HepG2 (cell line): ENCODE results near the gene CYP2S1. TPM values are rescaled to one million over a fixed set of nuclear protein-coding genes. Genes with fewer than 3 reads are reported as not detected.
A peak's percentile ranks its signal among the peaks of the same experiment; 100 is the strongest.

Source experiments
- ADNP ChIP-seq: sonication (generic); formaldehyde crosslinking; IDR thresholded peaks from 2 replicates; pipeline ENCODE4 v1.4.0; 2020; ENCODE audit warnings: missing genetic modification reagents
- ATF3 ChIP-seq: sonication (generic); formaldehyde crosslinking; IDR thresholded peaks from 2 replicates; pipeline ENCODE4 v1.4.0; 2020; ENCODE audit warnings: missing genetic modification reagents
- CCAR2 ChIP-seq: fragments of 200-400 bp; formaldehyde crosslinking; optimal IDR thresholded peaks from 2 replicates; pipeline ENCODE3; 2018; ENCODE audit warnings: low read depth, mild to moderate bottlenecking, low read length, moderate library complexity
- CREM ChIP-seq, 2 experiments: sonication (generic) in 1 of 2; formaldehyde crosslinking in 1 of 2; IDR thresholded peaks; 2 replicates each; pipeline versions ENCODE4 v1.4.0 to v1.6.1; 2016 to 2020; ENCODE audit warnings: antibody characterized with exemption in 1 of 2, mild to moderate bottlenecking in 1 of 2, missing genetic modification reagents in 1 of 2
- ELF1 ChIP-seq: sonication (generic); formaldehyde crosslinking; IDR thresholded peaks from 2 replicates; pipeline ENCODE4 v1.4.0; 2020; ENCODE audit warnings: missing genetic modification reagents
- HIC2 ChIP-seq: sonication (generic); formaldehyde crosslinking; IDR thresholded peaks from 2 replicates; pipeline ENCODE4 v1.9.0; 2022; ENCODE audit warnings: low read depth, missing genetic modification reagents
- JUND ChIP-seq: sonication (generic); formaldehyde crosslinking; IDR thresholded peaks from 2 replicates; pipeline ENCODE4 v1.8.0; 2022; ENCODE audit warnings: mild to moderate bottlenecking, missing genetic modification reagents
- KLF11 ChIP-seq: IDR thresholded peaks from 2 replicates; pipeline ENCODE4 v1.6.1; 2016; ENCODE audit warnings: missing compliant biosample characterization
- PPARG ChIP-seq: conservative IDR thresholded peaks from 2 replicates; pipeline ENCODE4 v1.6.1; 2016; ENCODE audit warnings: missing biosample characterization, missing genetic modification reagents
- SALL1 ChIP-seq: sonication (generic); formaldehyde crosslinking; IDR thresholded peaks from 2 replicates; pipeline ENCODE4 v1.8.0; 2022; ENCODE audit warnings: mild to moderate bottlenecking, missing genetic modification reagents
- ZNF609 ChIP-seq: sonication (generic); formaldehyde crosslinking; IDR thresholded peaks from 2 replicates; pipeline ENCODE4 v1.4.0; 2020; ENCODE audit warnings: mild to moderate bottlenecking, missing genetic modification reagents, borderline replicate concordance
- polyA plus RNA-seq, 8 experiments: library from polyadenylated mRNA; depleted of rRNA in 3 of 8; stranded (reverse) in 7 of 8; unstranded in 1 of 8; fragments of >200 nt; fragmentation: Illumina TruSeq in 4 of 8; extraction: Trizol in 4 of 8; gene quantifications; 2 replicates each; pipeline versions ENCODE4 v1.2.1 to v1.2.3, GENCODE V29; 2011 to 2016; ENCODE audit warnings: low read depth in 4 of 8, missing spikeins in 1 of 8, mixed read lengths in 1 of 8; ENCODE audit not compliant: insufficient read depth in 1 of 8
- total RNA-seq, 5 experiments: library from RNA; depleted of rRNA; stranded (reverse); fragments of >200 nt; fragmentation: Illumina TruSeq; extraction: Trizol; gene quantifications; 2 replicates each; pipeline ENCODE4 v1.2.3, GENCODE V29; 2016; ENCODE audit warnings: low read depth in 1 of 5
- TF ChIP-seq, protein P1 (sequence below): sonication (generic); formaldehyde crosslinking; IDR thresholded peaks from 2 replicates; pipeline ENCODE4 v1.5.0; 2020; ENCODE audit warnings: mild to moderate bottlenecking, missing genetic modification reagents

The CYP2S1 gene
- total and polyA plus RNA-seq, 2 of the 13 experiments (the other 11 are each of a cell fraction or from before 2014, with no cell fraction given): 0.09 to 2.1 TPM

DNA sequence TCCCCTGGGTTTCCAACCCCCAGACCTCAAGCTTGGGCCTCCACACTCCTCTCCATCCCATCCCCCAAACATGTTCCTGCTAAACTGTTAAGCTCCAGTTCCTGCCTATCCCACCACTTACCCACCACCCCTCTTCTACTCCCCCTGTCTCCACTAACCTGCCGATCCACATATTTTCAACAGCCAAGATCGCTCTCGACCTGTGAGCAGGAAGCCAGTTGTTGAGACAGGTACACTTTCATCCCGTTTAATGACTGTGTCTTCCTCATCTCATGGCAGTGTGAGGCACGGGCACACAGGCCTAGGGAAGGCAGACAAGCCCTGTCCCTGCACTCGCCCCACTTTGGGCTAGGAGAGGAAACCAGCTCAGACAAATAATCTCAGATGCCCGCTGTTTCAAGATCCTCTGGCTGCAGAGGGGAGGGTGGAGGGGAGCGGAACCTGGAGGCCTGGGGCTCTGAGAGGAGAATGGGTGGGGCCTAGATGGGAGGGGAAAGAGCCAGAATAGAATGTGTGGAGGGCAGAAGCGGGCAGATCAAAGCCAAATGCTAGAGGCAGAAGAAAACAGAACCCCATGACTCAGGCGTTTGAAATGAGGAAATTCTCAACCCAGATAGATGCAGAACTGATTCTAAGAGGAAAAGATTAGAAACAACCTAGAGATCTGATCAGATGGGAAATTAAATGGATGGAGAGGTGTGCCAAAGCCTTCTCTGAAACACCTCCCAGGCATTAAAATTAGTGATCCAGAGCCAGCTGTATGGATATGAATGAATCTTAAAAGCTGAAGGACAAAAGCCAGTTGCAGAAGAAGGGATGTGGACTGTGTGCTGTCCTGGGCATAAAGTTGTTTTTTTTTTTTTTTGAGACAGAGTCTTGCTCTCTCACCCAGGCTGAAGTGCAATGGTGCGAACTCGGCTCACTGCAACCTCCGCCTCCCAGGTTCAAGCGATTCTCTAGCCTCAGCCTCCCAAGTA, 16.9 kb upstream of the CYP2S1 start (continued):
- no peak for TF ChIP-seq ZNF609 (CRISPR knock-in tag)
- peak; percentile 75; the same call in 1 of the 2 replicates for TF ChIP-seq JUND
- TF ChIP-seq, protein P1, sequence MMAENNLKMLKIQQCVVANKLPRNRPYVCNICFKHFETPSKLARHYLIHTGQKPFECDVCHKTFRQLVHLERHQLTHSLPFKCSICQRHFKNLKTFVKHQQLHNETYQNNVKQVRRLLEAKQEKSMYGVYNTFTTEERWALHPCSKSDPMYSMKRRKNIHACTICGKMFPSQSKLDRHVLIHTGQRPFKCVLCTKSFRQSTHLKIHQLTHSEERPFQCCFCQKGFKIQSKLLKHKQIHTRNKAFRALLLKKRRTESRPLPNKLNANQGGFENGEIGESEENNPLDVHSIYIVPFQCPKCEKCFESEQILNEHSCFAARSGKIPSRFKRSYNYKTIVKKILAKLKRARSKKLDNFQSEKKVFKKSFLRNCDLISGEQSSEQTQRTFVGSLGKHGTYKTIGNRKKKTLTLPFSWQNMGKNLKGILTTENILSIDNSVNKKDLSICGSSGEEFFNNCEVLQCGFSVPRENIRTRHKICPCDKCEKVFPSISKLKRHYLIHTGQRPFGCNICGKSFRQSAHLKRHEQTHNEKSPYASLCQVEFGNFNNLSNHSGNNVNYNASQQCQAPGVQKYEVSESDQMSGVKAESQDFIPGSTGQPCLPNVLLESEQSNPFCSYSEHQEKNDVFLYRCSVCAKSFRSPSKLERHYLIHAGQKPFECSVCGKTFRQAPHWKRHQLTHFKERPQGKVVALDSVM (CRISPR knock-in tag): peak; percentile 90
- TF ChIP-seq PPARG (CRISPR knock-in tag): 0 out of 2 replicates have a peak, but pooled peaks have one; percentile 14
- TF ChIP-seq CCAR2: no peak
- peak; percentile 42; the same call in 1 of the 2 replicates for TF ChIP-seq SALL1
- no peak for TF ChIP-seq KLF11 (CRISPR knock-in tag)
- peak; percentile 70 for TF ChIP-seq ATF3 (CRISPR knock-in tag)
- TF ChIP-seq ADNP: 0 out of 2 replicates have a peak, but pooled peaks have one; percentile 2
- peak; percentile 65 for TF ChIP-seq ELF1 (CRISPR knock-in tag)
- peak; percentile 31; the same call in 1 of the 2 replicates for TF ChIP-seq CREM (IDR thresholded peaks at IDR 0.05)
- TF ChIP-seq CREM (CRISPR knock-in tag; IDR thresholded peaks at IDR 0.05): no peak
- TF ChIP-seq HIC2 (CRISPR knock-in tag): 0 out of 2 replicates have a peak, but pooled peaks have one; percentile 22
